HL-60/S4 treated with phorbol 12-myristate 13-acetate at 8.2 ng/mL for 4 days and 3 days (cell line): ENCODE results near the gene POLA1.

ENCODE experiments used
- in situ Hi-C: fragments of 300-500 bp; cut with MboI; formaldehyde crosslinking; loops from 2 replicates; pipeline ENCODE4 v1.15.0; 2022; ENCODE audit warnings: low sequenced_read_pairs

POLA1 gene

DNA sequence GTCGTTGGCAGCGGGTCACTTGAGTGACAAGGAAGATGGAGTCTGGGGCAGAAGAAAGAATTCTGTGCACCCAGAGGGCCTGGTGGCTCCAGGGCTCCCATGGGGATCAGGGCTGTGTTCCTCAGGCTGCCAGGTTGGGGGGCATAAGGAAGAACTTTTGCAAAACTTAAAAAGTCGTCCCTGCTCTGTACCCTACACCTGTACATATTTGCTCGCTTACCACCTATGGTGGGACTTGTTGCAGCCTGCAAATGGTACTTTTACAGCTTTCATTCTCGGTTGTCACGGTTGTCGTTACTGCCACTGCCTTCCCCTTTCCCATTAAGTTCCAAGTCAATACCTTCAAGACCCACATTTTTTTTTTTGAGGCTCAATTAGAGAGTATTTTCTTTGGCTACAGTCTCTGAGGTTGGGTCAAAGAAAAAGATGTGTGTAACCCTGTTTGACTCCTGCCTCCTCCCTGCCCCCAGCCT, 312.9 kb downstream of the POLA1 start:
- in situ Hi-C loops: no loop called here

DNA sequence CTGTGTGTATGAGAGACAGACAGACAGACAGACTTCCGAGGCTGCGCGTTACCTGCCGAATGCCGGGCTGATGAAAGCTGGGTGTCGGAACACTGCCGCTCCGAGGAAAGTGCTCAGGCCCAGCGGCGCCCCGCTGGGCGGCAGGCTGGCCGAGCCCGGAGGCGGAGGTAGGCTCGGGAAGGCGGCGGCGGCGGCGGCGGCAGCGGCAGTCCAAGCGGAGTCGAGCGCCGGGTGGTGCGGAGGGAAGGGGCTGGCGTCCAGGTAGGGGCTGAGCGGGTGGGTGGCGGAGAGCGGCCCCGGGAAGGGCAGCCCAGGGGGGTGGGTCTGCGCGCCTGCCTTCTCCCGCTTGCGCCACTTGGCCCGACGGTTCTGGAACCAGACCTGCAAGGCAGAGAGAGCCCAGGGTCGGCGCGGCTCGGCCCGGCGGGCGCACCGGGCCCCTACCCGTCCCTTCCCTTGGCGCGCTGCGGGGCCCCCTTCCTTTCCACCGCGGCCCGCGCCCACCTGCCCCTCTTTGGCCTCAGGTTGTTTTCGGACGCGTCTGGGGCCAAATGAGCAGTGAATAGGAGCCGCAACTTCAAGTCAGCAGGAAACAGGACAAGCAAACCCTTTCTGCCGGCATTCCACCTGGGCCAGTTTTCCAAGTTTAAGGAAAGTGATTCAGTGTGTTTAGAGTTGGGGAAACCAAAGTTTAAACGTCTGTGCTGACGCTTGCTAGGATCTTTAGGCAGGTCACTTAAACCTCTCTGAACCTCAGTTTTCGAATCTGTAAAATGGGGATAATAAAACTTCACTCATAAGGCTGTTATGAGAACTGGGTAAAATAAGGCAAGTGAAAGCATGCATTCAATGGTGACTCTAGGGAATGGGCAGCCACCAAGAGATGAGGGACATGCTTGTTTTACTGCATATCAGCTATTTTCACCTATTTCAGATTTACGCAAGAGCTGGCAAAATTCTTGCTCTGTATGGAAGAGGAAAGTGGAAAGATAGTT, 313.6 kb downstream of the POLA1 start:
- in situ Hi-C loops: no loop called here

DNA sequence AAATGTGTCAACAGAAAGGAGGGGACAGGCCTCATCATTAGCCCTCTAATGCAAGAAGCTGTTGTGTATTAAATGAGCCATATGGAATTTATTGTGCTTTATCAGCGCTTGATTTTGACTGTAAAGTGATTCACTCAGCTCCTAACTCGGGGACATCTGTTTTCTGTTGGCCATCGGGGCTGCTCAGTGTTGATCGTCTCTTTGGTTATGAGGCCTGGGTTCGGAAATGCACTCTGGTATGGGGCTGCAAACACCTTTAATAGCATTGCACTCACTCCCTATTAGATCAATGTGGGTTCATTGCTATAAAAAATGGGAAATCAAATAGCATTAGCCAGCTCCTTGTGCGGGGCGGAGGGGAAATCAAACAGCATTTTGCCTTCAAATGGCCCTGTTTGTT, 315.7 kb downstream of the POLA1 start:
- in situ Hi-C loops: no loop called here

DNA sequence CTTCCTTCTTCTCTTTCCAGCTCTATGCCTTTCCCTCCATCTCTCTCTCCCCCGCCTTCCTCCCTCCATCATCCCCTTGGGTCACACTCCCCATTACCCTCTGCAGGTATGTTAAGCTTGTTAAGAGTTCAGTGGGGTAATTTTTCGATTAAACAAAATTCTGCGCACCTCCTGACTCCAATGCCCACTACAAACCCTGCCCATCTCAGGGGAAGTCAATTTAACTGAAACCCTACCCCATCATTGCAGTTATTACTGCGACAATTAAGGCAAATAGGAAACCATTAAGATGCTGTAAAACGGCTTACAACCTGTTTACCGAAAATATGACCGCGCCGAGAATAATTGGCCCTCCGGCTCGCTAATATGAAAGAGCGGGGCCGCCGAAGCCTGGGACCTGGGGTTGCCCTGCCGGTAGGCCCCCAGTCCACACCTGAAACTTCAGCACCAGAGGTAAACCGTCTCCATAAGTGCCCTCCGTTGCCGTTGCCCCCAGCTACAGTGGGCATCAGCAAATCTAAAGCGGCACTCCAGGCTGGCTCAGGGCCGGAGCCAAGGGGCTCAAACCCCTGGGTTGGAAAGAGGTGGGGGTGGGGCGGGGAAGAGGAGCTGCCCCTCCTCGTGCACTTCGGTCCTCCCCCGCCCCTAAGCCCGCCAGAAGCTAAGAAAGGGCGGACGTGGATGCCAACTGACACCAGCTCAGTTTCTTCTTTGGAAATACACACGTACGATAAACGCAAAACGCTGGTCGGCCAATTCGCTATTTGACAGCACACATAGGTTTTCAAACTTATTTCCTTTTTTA, 317.3 kb downstream of the POLA1 start:
- in situ Hi-C loops: no loop called here

DNA sequence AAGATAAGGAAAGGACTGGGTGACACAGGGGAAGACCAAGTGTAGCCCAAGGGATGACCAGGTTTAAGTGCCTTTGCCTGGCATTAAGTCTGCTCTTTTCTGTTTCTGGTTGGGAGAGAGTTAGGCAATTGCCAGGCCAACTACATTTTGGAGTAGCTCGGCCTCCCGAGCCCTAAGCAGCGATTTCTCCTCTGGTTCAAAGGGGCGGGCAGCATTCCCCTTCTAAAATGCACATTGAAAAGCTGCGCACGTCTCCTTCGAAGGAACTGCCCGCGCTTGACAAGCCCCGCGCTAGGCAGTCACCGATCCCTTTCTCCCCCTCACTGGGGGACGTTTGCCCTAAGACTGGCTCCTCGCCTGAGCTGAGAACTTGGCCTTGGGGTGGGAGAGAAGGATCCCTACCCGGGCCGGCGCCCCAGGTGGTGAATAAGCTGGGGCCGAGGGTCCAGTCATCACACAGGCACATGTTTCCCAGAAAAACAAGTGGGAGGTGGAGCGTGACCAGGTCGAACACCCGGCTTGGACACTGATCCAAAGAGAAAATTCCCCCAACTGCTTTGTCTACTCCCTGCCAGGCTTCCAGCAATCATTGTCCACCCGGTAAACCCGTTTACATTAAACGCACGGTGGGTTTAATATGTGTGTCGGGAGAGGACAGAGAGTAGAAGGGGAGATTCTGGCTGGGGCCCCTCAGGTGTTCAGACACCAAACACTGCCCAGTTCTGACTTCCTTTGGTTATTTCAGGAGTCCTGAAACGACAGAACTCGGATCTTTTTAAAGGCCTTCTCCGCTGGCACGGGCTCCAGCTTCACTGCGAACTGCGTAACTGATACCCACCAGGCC, 318.1 kb downstream of the POLA1 start:
- in situ Hi-C loops: no loop called here

DNA sequence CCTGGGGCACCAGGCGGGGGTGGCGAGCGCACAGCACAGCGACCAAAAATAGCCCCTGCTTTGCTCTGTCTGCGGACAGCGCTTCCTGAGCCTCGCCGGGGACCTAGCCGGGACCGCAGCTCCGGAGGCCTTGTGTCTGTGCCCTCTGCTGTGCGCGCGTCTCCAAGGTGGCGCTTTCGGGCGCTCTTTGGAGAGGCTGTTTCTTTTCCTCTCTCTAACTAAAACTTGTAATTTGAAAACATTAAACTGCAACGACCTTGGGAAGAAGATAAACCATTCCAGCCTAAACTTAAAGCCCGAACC, 318.7 kb downstream of the POLA1 start:
- in situ Hi-C loops: no loop called here

DNA sequence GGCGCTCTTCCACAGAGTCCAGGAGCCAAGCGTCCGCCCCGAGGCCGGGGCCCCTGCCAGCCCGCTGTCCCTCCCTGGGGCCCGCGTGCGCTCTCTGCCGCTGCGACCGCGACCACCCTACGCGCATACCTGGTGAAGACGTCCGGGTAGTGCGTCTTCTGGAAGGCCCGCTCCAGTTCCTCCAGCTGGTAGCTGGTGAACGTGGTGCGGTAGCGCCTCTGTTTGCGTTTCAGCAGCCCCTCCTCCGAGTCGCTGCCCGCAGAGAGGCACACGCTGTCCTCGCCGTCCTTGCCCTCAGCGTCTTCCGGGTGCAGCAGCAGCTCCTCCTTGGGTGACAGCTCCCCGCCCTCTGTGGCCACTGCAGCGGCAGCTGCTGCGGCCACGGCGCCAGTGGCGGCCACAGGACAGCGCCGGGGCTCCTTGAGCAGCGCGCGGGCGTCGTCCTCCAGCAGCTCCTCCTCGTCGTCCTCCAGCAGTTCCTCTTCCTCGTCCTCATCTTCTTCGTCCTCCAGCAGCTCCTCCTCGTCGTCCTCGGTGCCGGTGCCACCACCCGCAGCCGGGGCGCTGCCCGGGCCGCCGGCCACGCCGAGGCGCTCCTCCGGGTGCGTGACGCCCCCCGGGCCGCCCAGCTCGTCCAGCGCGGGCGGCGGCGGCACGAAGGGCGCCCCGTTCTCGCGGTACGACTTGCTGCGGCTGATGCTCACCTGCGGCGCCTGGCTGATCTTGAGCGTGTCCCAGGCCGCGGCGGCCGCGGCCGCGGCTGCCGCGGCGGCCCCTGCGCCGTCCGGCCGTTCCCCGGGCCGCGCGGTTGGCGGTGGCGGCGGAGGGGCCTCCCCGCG, 319.3 kb downstream of the POLA1 start:
- in situ Hi-C loops: no loop called here

DNA sequence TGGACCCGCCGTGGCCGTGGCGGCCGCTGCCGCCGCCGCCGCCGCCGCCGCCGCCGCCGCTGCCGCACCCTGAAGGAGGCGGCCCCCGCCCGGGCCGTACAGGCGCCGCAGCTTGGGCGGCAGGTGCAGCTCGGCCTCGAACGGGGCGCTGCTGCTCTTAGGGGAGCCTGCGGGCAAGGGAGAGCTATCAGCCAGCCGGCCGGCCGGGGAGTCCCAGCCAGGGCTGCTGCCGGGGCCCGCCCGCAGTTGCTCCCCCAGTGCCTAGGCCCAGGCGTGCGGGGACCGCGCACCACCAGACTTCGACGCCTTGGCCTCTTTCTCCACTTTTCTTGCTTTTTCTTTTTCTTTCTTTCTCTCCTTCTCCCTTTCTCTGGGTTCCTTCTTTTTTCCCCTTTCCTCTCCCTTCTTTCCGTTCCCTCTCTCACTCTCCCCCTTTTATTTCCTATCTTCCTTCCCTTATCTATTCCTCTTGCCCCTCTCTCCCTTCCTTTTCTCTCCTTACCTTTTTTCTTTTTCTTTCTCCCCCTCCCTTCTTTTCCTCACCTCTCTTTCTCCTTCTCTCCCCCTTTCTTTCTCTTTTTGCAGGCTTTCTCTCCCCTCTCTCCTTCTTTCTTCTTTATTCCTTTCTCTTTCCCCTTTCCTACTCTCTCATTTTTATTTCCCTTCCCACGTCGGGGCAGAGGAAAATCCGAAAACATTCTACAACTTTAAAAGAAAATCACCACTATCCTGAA, 320.1 kb downstream of the POLA1 start:
- in situ Hi-C loops: no loop called here

DNA sequence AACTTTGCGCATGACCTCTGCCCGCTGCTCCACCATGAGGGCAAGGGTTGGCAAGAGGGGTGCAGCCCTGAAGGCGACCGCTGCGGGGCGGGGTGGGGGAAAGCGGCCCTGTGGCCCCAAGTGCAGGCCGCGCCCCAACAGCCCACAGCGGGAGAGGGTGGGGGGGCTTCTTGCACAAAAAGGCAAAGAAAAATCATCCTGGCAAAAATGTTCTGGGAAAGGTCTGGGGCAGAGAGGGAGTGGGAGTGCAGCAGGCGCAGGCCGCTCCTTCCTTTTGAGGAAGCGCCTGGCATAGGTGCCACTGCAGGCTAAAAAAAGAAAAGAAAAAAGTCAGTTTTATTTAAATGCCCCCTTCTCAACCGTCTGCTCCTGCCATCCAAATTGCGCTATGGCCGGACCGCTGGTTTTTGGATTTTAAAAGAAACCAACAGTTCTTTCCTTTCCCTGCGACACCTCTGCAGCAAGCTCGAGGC, 320.7 kb downstream of the POLA1 start:
- in situ Hi-C loops: no loop called here

DNA sequence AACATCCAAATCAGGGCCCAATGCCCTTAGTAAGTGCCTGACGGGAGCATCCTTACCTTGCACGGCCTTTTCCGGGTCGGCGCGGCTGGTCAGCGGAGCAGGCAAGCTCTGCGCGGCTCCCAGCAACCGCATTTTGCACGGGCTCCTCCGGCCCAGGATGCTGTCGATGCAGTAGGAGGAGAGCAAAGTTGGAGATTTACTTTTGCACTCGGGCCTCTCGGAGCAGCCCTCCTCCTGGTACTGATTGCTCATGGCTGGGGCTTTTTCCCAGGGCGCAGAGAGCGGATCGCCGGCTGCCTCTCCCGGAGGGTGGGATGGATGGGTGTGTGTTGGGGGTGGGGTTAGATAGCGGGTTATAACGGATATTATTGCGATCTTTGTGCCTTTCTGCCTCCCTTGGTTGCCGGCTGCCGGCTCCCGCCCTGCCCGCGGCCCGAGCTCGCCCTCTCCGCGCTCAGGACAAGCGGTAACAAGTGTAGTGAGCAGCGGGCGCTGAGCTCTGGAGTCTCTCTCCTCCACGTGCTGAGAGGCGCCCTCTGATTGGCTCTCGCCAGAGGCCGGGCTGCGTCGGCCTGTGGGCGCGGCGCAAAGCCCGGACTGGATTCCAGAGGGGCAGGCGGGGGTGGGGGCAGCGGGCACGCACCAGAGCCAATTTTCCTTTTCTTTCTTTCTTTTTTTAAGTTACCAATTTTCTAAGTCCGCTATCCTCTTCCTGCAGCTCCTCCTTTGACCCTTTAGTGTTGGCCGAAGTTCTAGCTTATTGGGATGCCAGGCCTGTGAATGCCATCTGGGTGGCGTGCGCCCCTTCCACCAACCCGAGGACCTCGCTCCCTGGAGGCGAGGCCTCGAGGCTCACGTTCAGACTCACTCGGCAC, 322.0 kb downstream of the POLA1 start, which contains the start of gene ARX:
TSS of gene ARX (minus strand) at position 480 of the 875 bp plus-strand sequence. CDS start at position 252, 228 bp downstream.
- in situ Hi-C loops: no loop called here

DNA sequence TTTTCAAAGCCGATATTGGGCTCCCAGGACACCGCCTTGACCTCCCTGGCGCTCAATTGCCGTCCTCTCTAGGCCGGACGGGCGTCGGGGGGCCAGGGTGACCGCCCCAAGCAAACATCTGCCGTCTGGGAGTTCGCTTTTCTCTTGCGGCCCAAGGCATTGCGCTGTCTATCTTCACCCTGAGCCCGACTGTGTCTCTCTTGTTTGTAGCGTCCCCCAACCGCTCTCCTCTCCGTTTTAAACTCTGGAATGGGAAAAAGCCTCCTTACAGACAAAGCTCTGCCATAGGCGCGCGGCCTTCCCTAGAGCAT, 322.6 kb downstream of the POLA1 start:
- in situ Hi-C loops: no loop called here

DNA sequence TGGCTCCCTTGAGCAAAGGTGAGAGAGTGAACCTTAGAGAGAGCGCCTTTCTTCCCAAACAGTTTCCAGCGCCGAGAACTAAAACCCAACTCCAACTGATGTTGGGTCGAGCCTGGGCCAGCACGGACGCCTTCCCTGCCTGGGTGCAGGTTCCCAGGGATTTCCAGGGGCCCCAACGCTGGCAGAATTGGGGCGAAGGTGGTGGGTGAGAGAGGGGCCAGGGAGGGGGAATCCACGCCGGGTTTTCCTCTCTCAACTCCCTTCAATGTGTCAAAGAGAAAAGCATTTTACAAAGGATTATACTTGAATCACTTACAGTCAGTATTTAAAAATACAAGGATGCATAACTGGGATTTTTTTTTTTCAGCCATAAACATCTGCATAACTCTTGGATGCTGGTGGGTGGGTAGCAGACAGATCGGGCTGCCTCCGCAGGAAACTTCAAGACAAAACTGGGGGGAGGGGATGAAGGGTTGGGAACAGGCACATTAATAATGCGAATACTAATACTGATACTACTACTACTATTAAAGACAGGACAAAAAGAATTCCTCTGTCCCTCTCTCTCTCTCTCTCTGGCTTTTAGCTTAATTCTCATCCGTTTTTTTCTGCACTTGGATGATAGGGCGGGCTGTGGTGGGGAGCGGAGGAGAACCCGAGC, 323.4 kb downstream of the POLA1 start:
- in situ Hi-C loops: no loop called here

DNA sequence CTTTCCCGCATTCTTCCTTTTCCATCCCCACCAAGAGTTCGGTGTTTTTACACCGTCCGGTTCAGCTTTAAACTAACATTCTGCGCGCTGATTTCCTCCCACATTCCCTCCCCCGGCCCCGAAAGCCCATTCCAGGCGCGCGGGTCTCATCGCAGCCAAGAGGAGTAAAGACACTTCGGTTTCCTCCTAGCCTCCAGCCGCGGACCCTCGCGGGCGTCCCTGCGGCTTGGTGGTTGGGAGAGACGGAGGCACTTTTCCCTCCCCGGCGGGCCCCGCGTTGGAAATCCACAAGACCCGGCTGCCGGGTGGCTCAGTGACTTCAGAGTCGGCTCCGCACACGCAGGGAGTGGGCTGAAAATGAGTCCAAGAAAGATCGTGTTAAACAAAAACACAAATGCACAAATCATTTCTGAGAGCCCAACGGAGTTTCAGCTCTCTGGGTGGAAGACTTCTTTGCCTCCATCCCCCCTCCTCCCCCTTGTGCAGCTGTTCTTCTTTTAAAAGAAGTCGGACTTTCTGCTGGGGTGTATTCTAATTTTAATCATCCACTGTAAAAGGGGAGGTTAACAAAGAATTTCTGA, 324.0 kb downstream of the POLA1 start:
- in situ Hi-C loops: no loop called here

DNA sequence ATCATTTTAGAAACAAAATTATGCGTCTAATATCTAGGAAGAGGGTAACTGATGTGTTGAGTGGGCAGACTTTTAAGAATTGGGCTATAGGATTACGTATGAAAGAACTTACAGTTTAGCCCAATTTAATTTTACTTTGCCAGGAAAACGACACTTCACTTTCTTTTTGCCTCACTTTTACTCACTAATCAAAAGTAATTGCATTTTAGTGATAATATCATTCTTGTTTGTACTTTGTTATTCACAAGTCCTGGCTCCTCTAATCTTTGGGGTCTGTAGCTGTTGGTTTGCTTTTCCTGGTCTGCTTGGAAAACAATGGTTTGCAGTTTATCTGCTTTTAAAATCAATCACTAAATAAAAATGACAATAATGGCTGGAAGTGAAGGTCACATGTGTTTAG, 325.0 kb downstream of the POLA1 start:
- in situ Hi-C loops: no loop called here

DNA sequence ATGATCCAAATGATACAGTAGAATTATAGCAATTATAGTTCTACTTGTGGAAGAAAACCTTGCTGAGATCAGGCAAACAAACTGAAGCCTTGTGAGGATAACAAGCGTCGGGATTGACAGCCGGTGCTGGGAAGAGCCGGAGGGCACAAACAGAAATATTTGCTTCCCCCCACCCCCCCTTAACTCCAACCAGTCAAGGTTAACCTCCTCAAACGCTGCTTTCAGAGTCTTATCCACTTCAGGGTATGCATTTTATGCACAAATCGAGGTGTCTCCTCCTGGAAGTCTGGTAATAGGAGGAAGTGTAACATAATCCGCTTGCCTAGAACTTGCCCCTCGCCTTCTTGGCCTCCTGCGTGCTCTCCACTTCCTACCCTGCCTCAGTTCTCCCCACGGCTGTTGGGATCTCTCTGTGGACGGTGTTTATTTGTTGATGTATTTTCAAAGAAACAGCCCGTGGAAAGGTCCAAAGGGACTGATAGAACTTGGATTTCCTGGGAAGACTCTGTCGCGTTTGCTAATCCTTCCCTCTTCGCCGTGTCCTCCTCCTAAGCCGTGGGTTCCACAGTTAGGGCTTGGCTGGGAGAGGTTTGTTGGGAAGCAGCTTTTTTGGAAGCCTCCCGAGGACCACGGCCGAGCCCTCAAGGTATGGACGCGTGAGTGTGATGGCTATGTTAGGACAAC, 326.1 kb downstream of the POLA1 start:
- in situ Hi-C loops: no loop called here

DNA sequence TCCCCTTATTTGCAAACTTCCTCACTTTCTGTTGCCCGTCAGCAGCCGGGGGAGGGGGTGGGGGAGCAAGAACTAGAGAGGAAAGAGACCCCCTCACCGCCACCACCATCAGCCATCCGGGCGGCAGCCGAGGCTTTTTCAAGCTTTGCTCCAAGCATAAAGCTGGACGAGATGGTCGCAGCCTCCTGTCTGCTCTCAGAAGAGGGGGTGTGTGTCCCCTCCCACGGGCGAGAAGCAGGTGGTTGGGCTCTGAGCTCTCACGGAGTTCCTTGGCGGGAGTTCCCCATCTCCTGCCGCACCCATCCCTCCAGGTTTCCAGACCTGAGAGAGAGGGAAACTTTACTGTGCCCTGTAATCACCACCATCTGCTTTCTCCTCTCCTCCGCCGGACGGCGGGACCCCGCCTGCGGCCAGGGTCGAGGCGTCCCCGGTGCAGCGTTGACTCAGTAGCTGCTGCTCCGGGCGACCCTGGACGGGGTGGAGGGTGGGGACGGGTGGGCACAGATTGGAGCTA, 326.7 kb downstream of the POLA1 start:
- in situ Hi-C loops: no loop called here
